NCI-H1105 (cell line): ENCODE data around the gene STX4.

Source experiments
- DNase-seq: peaks from one replicate; lab custom pipeline; 2025; lab: John Stamatoyannopoulos, UW

Gene STX4

GRCh38 chr16:31032736-31033708 is at the start of gene STX4:
Gene STX4 (plus strand): TSS chr16:31033558. CDS start chr16:31033806, 248 bp downstream.
- peak; percentile 90 for DNase-seq

- no peak for DNase-seq
Measured at GRCh38 chr16:30983898-30984610, 49.3 kb upstream of the STX4 start.

GRCh38 chr16:30984669-30985400 is 48.5 kb upstream of the STX4 start, which contains the start of gene HSD3B7:
Gene HSD3B7 (plus strand): TSS chr16:30985207. CDS start chr16:30985659, 452 bp downstream.
- peak; percentile 51 for DNase-seq

- peak; percentile 77 for DNase-seq
Measured at GRCh38 chr16:30985401-30986128, 47.8 kb upstream of the STX4 start.

- no peak for DNase-seq
Measured at GRCh38 chr16:30986129-30986991, 47.0 kb upstream of the STX4 start.

- no peak for DNase-seq
Measured at GRCh38 chr16:30987581-30988190, 45.7 kb upstream of the STX4 start.

GRCh38 chr16:30989469-30990047 is 43.8 kb upstream of the STX4 start:
- DNase-seq = no peak

- DNase-seq = no peak
Measured at GRCh38 chr16:30990105-30990504, 43.3 kb upstream of the STX4 start.

- DNase-seq = no peak
Measured at GRCh38 chr16:30991052-30991451, 42.3 kb upstream of the STX4 start.

GRCh38 chr16:30992276-30992780 is 41.0 kb upstream of the STX4 start:
- no peak for DNase-seq

- no peak for DNase-seq
Measured at GRCh38 chr16:30992931-30993816, 40.2 kb upstream of the STX4 start.

GRCh38 chr16:30995927-30996323 is 37.4 kb upstream of the STX4 start:
- DNase-seq = no peak

GRCh38 chr16:30996324-30996984 is 36.9 kb upstream of the STX4 start:
- no peak for DNase-seq

- peak; percentile 29 for DNase-seq
Measured at GRCh38 chr16:30996985-30997724, 36.2 kb upstream of the STX4 start.

- DNase-seq = no peak
Measured at GRCh38 chr16:30997725-30998711, 35.3 kb upstream of the STX4 start.
